K562 (cell line): ENCODE measurements around the gene PRDM16. TPM values are rescaled to one million over a fixed set of nuclear protein-coding genes. Genes with fewer than 3 reads are reported as not detected.

Experiments used
- ATAC-seq: fragments of 200-7000 bp; cut with Tn5 transposase; 3 replicates; pipeline ENCODE4 v1.9.1; 2020; ENCODE audit warnings: moderate library complexity
- BruUV-seq: library from RNA; stranded (reverse); fragments of 400-500 nt; replicated peaks from 2 replicates; lab custom pipeline; 2021; lab: Mats Ljungman, UMichigan
- CTCF ChIA-PET: fragments of 300-600 bp; formaldehyde crosslinking; extraction: SDS; loops from one replicate; lab custom pipeline; 2021; ENCODE audit warnings: low intra/inter-chr PET ratio; lab: Yijun Ruan, JAX
- POLR2A ChIA-PET: fragments of 300-600, 350-650 bp; sonication (Branson Sonifier 250); formaldehyde crosslinking; extraction: SDS; loops from one replicate; lab custom pipeline; 2021; ENCODE audit warnings: antibody characterized with exemption, inconsistent platforms; lab: Yijun Ruan, JAX
- DNase-seq, 4 experiments: peaks; one replicate each; pipeline versions ENCODE4 v3.0.0 to v3.0.0-alpha.2; 2011 to 2018; ENCODE audit warnings: low spot score in 3 of 4, mixed read lengths in 3 of 4; ENCODE audit errors: extremely low read depth in 1 of 4
- FAIRE-seq: peaks from 2 replicates; lab custom pipeline; 2011; peaks lifted over from hg19 to GRCh38; lab: Jason Lieb, UNC
- H2AFZ ChIP-seq: 2 replicates; pipeline ENCODE4 v1.6.0; 2011; ENCODE audit warnings: low read depth, low read length, control low read depth, inconsistent platforms
- H3K27ac ChIP-seq: fragments of 200-600 bp; 3 replicates; pipeline ENCODE4 v1.8.0; 2011; ENCODE audit warnings: low read depth, mild to moderate bottlenecking, control low read depth, inconsistent platforms, low read length, moderate library complexity, mixed read lengths; ENCODE audit errors: extremely low read depth
- H3K27me3 ChIP-seq, 2 experiments: fragments of 300-600 bp in 1 of 2; 2 replicates in 1 of 2; 3 replicates in 1 of 2; pipeline versions ENCODE4 v1.6.0 to v1.8.0; 2011; ENCODE audit warnings: inconsistent platforms in 2 of 2, low read length in 2 of 2, mild to moderate bottlenecking in 1 of 2, mixed read lengths in 1 of 2, moderate library complexity in 1 of 2; ENCODE audit not compliant: control insufficient read depth in 2 of 2, insufficient read depth in 2 of 2
- H3K36me3 ChIP-seq: fragments of 300-600 bp; 3 replicates; pipeline ENCODE4 v1.8.0; 2011; ENCODE audit warnings: mild to moderate bottlenecking, low read length, inconsistent platforms; ENCODE audit not compliant: control insufficient read depth, insufficient read depth
- H3K4me1 ChIP-seq, 2 experiments: fragments of 200-600 bp in 1 of 2; replicated peaks in 1 of 2; 2 replicates in 1 of 2; 3 replicates in 1 of 2; pipeline versions ENCODE4 v1.5.1 to v1.8.0; 2011; ENCODE audit warnings: inconsistent platforms in 2 of 2, low read length in 2 of 2, mild to moderate bottlenecking in 1 of 2, mixed read lengths in 1 of 2, moderate library complexity in 1 of 2; ENCODE audit not compliant: control insufficient read depth in 2 of 2, insufficient read depth in 2 of 2
- H3K4me2 ChIP-seq: 2 replicates; pipeline ENCODE4 v1.6.1; 2011; ENCODE audit warnings: low read length, control low read depth, inconsistent platforms, mixed read lengths; ENCODE audit not compliant: insufficient read depth
- H3K4me3 ChIP-seq: fragments of 200-600 bp; sonication (generic), shearing (Covaris generic); 2 replicates; pipeline ENCODE4 v1.5.1; 2016; ENCODE audit warnings: control low read depth, inconsistent platforms
- H3K79me2 ChIP-seq: fragments of 200-600 bp; 3 replicates; pipeline ENCODE4 v1.8.0; 2011; ENCODE audit warnings: low read length, inconsistent platforms; ENCODE audit not compliant: control insufficient read depth, insufficient read depth
- H3K9ac ChIP-seq, 2 experiments: 2 replicates each; pipeline versions ENCODE4 v1.6.0 to v1.6.1; 2011; ENCODE audit warnings: low read depth in 2 of 2, low read length in 2 of 2, control low read depth in 1 of 2, inconsistent platforms in 1 of 2, mild to moderate bottlenecking in 1 of 2, mixed read lengths in 1 of 2; ENCODE audit not compliant: insufficient read depth in 1 of 2
- H3K9me1 ChIP-seq: one replicate; pipeline ENCODE4 v1.6.0; 2011; ENCODE audit warnings: inconsistent platforms, mild to moderate bottlenecking, low read length, moderate library complexity; ENCODE audit not compliant: control insufficient read depth, insufficient read depth
- H3K9me3 ChIP-seq: replicated peaks from 2 replicates; pipeline ENCODE4 v1.5.1; 2011; ENCODE audit warnings: low read depth, low read length, inconsistent platforms; ENCODE audit not compliant: control insufficient read depth, insufficient read depth
- H4K20me1 ChIP-seq: replicated peaks from 2 replicates; pipeline ENCODE4 v1.6.1; 2011; ENCODE audit warnings: low read length, inconsistent platforms, mixed read lengths; ENCODE audit not compliant: control insufficient read depth, insufficient read depth
- BRCA1 ChIP-seq, 2 experiments: fragments of 450-650 bp in 1 of 2; sonication (generic) in 1 of 2; formaldehyde crosslinking in 1 of 2; IDR thresholded peaks; 2 replicates each; pipeline versions ENCODE4 v1.5.0 to v1.6.1; 2017 to 2020; ENCODE audit warnings: mild to moderate bottlenecking in 1 of 2, missing genetic modification reagents in 1 of 2
- ELF1 ChIP-seq: fragments of 200-800 bp; sonication (Bioruptor generic); IDR thresholded peaks from 2 replicates; pipeline ENCODE4 v1.6.1; 2016; ENCODE audit warnings: missing genetic modification characterization, missing compliant biosample characterization
- EP300 ChIP-seq: IDR thresholded peaks from 2 replicates; pipeline ENCODE4 v1.6.1; 2012; ENCODE audit warnings: low read length, improper control_type of control experiment
- PHB ChIP-seq: fragments of 250-450 bp; sonication (Bioruptor Pico); IDR thresholded peaks from 2 replicates; pipeline ENCODE4 v1.5.0; 2021
- PURB ChIP-seq: sonication (generic); formaldehyde crosslinking; IDR thresholded peaks from 2 replicates; pipeline ENCODE4 v1.9.0; 2021; ENCODE audit warnings: low read depth, mild to moderate bottlenecking, missing genetic modification reagents
- RBM39 ChIP-seq: fragments of 200-400 bp; formaldehyde crosslinking; optimal IDR thresholded peaks from 2 replicates; pipeline ENCODE3; 2018; ENCODE audit warnings: low read depth, low read length
- RFX7 ChIP-seq: fragments of 250-450 bp; sonication (Bioruptor Pico); IDR thresholded peaks from 2 replicates; pipeline ENCODE4 v1.5.1; 2021; ENCODE audit warnings: mild to moderate bottlenecking
- SP2 ChIP-seq: IDR thresholded peaks from 2 replicates; pipeline ENCODE4 v1.6.1; 2011; ENCODE audit warnings: mild to moderate bottlenecking, low read depth, low read length, moderate library complexity; ENCODE audit not compliant: poor library complexity, severe bottlenecking; ENCODE audit errors: extremely low read depth
- TCF7 ChIP-seq: sonication (generic); IDR thresholded peaks from 2 replicates; pipeline ENCODE4 v1.6.1; 2016; ENCODE audit warnings: antibody characterized with exemption, borderline replicate concordance
- ZBED1 ChIP-seq: IDR thresholded peaks from 2 replicates; pipeline ENCODE4 v1.6.1; 2014
- ZNF24 ChIP-seq: fragments of 450-650 bp; IDR thresholded peaks from 2 replicates; pipeline ENCODE4 v1.6.1; 2016
- WGBS: fragments of 100-300 bp; shearing (Covaris generic); methylation state at CpG from one replicate; pipeline ENCODE4 v1.1.6; 2016; ENCODE audit warnings: low coverage, mixed read lengths; ENCODE audit not compliant: insufficient coverage; ENCODE audit errors: missing lambda C conversion rate; 5-methylcytosine and 5-hydroxymethylcytosine counted together
- in situ Hi-C: fragments of 300-500 bp; cut with MboI; formaldehyde crosslinking; loops from 4 replicates; pipeline ENCODE4 v1.15.0; 2018; ENCODE audit warnings: inconsistent platforms, mixed read lengths
- intact Hi-C: fragments of 100-400 bp; cut with micrococcal nuclease; formaldehyde crosslinking; loops from 2 replicates; pipeline ENCODE4 v1.14.2; 2022
- polyA plus RNA-seq, 8 experiments: library from polyadenylated mRNA; depleted of rRNA in 4 of 8; stranded (reverse) in 5 of 8; unstranded in 3 of 8; fragments of >200 nt; fragmentation: Nextera tagmentation in 2 of 8; fragmentation: Illumina TruSeq in 1 of 8; extraction: Ambion mirVana in 2 of 8; extraction: Trizol in 1 of 8; gene quantifications; 2 replicates each; pipeline versions ENCODE4 v1.2.1 to v1.2.3, GENCODE V29; 2011 to 2014; ENCODE audit warnings: inconsistent platforms in 1 of 8, missing spikeins in 1 of 8
- total RNA-seq, 7 experiments: library from RNA; depleted of rRNA in 6 of 7; stranded (reverse); fragments of >200 nt in 6 of 7; fragmentation: Illumina TruSeq in 2 of 7; extraction: Trizol in 2 of 7; gene quantifications; 2 replicates each; pipeline versions ENCODE4 v1.2.1 to v1.2.3, GENCODE V29; 2011 to 2021; ENCODE audit warnings: low replicate concordance in 1 of 7
- TF ChIP-seq, protein P1 (sequence below): fragments of 250-450 bp; sonication (Bioruptor Pico); IDR thresholded peaks from 2 replicates; pipeline ENCODE4 v1.5.0; 2021; ENCODE audit warnings: mild to moderate bottlenecking, borderline replicate concordance
- TF ChIP-seq, protein P2 (sequence below): fragments of 450-650 bp; IDR thresholded peaks from 2 replicates; pipeline ENCODE4 v1.6.1; 2018; ENCODE audit not compliant: partially characterized antibody

Gene PRDM16
- total and polyA plus RNA-seq, 9 of the 15 experiments (the other 6 are each of a cell fraction or from before 2014, with no cell fraction given), result 0.10 to 0.27 TPM; not detected in 7

GRCh38 chr1:3418600-3418999 is 349.6 kb downstream of the PRDM16 start:
- in situ Hi-C loops, result no loop called here
- BruUV-seq, result no TSS peak
- no peak for DNase-seq
- intact Hi-C loops, result no loop called here
- H3K4me3 ChIP-seq, result no peak overlapping the region
- H2AFZ ChIP-seq, result no peak overlapping the region
- H3K36me3 ChIP-seq, result no peaks in the 10 kb centered on the region
- ChIA-PET CTCF (interaction anchor here (0.6 kb wide), 1 partner anchor 50 kb away, joined by 3 read pairs; no protein-coding TSS in a partner anchor), POLR2A (interaction anchor here (0.6 to 0.7 kb wide), 3 partner anchors 12 to 912 kb away, joined by 3 read pairs; no protein-coding TSS in a partner anchor)
- no peaks in the 10 kb centered on the region for H3K9me1 ChIP-seq
- peaks cover 7 to 40% of the 10 kb centered on the region in 2 experiments; a peak in 4 of 5 replicates for H3K27me3 ChIP-seq
- peaks cover 3% of the 10 kb centered on the region; the same call in 1 of the 2 replicates for H4K20me1 ChIP-seq
- peaks cover 0 to 5% of the 10 kb centered on the region in 2 experiments; a peak in 1 of 5 replicates for H3K4me1 ChIP-seq
- ATAC-seq, result no peak
- H3K4me2 ChIP-seq, result no peak overlapping the region
- H3K9me3 ChIP-seq, result peaks cover 4% of the 10 kb centered on the region; the same call in 1 of the 2 replicates
- H3K27ac ChIP-seq, result no peak overlapping the region
- 9% methylated on average over 6 of the region's 8 CpGs for WGBS
- FAIRE-seq, result no peak
- no peaks in the 10 kb centered on the region for H3K79me2 ChIP-seq
- no peak overlapping the region for H3K9ac ChIP-seq
- TF ChIP-seq, protein P1, sequence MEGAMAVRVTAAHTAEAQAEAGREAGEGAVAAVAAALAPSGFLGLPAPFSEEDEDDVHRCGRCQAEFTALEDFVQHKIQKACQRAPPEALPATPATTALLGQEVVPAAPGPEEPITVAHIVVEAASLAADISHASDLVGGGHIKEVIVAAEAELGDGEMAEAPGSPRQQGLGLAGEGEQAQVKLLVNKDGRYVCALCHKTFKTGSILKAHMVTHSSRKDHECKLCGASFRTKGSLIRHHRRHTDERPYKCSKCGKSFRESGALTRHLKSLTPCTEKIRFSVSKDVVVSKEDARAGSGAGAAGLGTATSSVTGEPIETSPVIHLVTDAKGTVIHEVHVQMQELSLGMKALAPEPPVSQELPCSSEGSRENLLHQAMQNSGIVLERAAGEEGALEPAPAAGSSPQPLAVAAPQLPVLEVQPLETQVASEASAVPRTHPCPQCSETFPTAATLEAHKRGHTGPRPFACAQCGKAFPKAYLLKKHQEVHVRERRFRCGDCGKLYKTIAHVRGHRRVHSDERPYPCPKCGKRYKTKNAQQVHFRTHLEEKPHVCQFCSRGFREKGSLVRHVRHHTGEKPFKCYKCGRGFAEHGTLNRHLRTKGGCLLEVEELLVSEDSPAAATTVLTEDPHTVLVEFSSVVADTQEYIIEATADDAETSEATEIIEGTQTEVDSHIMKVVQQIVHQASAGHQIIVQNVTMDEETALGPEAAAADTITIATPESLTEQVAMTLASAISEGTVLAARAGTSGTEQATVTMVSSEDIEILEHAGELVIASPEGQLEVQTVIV (CRISPR knock-in tag), result no peak
- TF ChIP-seq PURB, result no peak
- no peak for TF ChIP-seq BRCA1 (IDR thresholded peaks at IDR 0.05)
- no peak for TF ChIP-seq BRCA1 (CRISPR knock-in tag; IDR thresholded peaks at IDR 0.05)
- TF ChIP-seq ZNF24, result no peak
- no peak for TF ChIP-seq EP300
- TF ChIP-seq ZBED1, result no peak
- no peak for TF ChIP-seq TCF7
- TF ChIP-seq RFX7 (CRISPR knock-in tag), result no peak
- no peak for TF ChIP-seq PHB (CRISPR knock-in tag)
- no peak for TF ChIP-seq RBM39
- TF ChIP-seq SP2, result no peak
- TF ChIP-seq, protein P2, sequence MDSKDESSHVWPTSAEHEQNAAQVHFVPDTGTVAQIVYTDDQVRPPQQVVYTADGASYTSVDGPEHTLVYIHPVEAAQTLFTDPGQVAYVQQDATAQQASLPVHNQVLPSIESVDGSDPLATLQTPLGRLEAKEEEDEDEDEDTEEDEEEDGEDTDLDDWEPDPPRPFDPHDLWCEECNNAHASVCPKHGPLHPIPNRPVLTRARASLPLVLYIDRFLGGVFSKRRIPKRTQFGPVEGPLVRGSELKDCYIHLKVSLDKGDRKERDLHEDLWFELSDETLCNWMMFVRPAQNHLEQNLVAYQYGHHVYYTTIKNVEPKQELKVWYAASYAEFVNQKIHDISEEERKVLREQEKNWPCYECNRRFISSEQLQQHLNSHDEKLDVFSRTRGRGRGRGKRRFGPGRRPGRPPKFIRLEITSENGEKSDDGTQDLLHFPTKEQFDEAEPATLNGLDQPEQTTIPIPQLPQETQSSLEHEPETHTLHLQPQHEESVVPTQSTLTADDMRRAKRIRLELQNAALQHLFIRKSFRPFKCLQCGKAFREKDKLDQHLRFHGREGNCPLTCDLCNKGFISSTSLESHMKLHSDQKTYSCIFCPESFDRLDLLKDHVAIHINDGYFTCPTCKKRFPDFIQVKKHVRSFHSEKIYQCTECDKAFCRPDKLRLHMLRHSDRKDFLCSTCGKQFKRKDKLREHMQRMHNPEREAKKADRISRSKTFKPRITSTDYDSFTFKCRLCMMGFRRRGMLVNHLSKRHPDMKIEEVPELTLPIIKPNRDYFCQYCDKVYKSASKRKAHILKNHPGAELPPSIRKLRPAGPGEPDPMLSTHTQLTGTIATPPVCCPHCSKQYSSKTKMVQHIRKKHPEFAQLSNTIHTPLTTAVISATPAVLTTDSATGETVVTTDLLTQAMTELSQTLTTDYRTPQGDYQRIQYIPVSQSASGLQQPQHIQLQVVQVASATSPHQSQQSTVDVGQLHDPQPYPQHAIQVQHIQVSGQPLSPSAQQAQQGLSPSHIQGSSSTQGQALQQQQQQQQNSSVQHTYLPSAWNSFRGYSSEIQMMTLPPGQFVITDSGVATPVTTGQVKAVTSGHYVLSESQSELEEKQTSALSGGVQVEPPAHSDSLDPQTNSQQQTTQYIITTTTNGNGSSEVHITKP, result no peak
- TF ChIP-seq ELF1 (tag), result no peak
